Stimulated activated CD4-positive, alpha-beta T cell treated with anti-CD3 and anti-CD28 coated beads, Interleukin-12 subunit alpha, Interleukin-12 subunit beta, amount 100 ng/mL, for 4 hours (primary cell): ENCODE results near the gene LIME1.
"Not testable (repeated sequence)": the region's sequence is repeated elsewhere in the genome, so short reads cannot be mapped to it uniquely, and the experiment has no call there.

Experiments
- DNase-seq: peaks from one replicate; pipeline ENCODE4 v3.0.0-alpha.2; 2020

The LIME1 gene

GRCh38 chr20:63708301-63709148 is 27.9 kb upstream of the LIME1 start:
- no peak for DNase-seq

- no peak for DNase-seq
These were observed 27.3 kb upstream of the LIME1 start for GRCh38 chr20:63709149-63709527.

DNA sequence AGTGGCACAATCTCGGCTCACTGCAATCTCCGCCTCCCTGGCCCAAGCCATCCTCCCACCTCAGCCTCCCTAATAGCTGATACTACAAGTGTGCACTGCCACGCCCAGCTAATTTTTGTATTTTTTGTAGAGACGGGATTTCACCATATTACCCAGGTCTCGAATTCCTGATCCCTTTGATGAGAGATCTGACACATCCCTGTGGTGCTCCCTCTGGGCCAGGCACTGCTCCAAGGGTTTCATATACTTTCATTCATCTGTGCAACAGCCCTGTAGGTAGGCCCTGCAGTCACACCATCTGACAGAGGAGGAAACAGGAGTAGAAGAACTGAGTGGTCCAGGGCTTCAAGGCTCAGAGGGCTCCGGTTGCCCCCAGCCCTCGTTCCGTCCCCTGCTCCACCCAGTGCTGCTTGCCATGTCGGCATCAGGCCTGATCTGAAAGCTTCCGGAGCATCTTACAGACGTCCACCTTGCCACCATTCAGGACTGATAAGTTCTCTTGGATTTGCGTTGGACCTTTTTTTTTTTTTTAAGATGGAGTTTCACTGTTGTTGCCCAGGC is 25.3 kb upstream of the LIME1 start:
- DNase-seq = no peak

- DNase-seq = no peak
These were observed 24.3 kb upstream of the LIME1 start for GRCh38 chr20:63712191-63712590.

DNA sequence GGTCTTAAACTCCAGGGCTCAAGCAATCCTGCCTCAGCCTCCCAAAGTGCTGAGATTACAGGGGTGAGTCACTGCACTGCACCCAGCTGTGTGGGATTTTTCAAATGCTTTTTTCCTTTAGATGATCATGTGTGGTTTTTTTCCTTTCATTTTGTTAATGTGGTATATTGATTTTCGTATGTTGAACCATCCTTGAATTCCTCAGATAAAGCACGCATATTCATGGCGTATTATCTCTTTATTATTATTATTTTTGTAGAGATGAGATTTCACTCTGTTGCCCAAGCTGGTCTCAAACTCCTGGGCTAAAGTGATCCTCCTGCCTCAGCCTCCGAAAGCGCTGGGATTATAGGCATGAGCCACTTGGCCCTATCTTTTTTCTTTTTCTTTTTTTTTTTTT is 21.6 kb upstream of the LIME1 start:
- DNase-seq = no peak

GRCh38 chr20:63718996-63719395 is 17.5 kb upstream of the LIME1 start:
- DNase-seq = no peak

GRCh38 chr20:63722967-63723622 is 13.4 kb upstream of the LIME1 start:
- DNase-seq = not testable (repeated sequence)

GRCh38 chr20:63730189-63730733 is 6.2 kb upstream of the LIME1 start:
- DNase-seq = not testable (repeated sequence)

GRCh38 chr20:63731410-63731809 is 5.1 kb upstream of the LIME1 start:
- no peak for DNase-seq

- DNase-seq = no peak
These were observed 4.1 kb upstream of the LIME1 start for GRCh38 chr20:63732118-63733095.

GRCh38 chr20:63733117-63733516 is 3.3 kb upstream of the LIME1 start:
- no peak for DNase-seq

GRCh38 chr20:63733579-63734081 is 2.8 kb upstream of the LIME1 start:
- no peak for DNase-seq

- DNase-seq = no peak
These were observed 2.1 kb upstream of the LIME1 start for GRCh38 chr20:63734111-63734945.

- no peak for DNase-seq
These were observed 1.3 kb upstream of the LIME1 start for GRCh38 chr20:63734946-63735858.

GRCh38 chr20:63736893-63737694 is 630 bp downstream of the LIME1 start:
- DNase-seq = no peak

DNA sequence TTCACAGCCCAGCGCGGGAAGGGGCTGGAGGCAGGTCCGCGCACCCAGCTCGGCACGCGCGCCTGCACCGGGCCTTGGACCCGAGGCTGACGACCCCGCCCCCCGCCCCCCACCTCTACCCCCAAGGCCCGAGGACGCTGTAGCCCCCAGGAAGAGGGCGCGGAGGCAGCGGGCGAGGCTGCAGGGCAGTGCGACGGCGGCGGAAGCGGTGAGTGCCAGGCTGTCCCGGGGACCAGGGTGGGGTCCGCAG is 1.2 kb downstream of the LIME1 start:
- DNase-seq = no peak

DNA sequence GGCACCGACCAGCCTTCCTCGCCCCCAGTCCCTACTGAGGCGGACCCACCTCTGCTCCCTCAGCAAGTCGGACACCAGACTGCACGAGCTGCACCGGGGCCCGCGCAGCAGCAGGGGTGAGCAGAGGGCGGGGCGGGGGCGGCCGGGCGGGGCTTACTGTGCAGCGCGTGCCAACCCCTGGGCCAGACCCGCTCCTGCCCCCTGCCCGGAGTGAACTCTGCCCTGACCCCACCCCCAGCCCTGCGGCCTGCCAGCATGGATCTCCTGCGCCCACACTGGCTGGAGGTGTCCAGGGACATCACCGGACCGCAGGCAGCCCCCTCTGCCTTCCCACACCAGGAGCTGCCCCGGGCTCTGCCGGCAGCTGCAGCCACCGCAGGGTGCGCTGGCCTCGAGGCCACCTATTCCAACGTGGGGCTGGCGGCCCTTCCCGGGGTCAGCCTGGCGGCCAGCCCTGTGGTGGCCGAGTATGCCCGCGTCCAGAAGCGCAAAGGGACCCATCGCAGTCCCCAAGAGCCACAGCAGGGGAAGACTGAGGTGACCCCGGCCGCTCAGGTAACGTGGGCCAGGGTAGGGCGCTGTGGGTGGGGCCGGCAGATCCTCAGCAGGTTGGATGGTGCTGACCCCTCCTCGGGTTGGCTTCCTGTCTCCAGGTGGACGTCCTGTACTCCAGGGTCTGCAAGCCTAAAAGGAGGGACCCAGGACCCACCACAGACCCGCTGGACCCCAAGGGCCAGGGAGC is 1.7 kb downstream of the LIME1 start:
- DNase-seq = no peak

DNA sequence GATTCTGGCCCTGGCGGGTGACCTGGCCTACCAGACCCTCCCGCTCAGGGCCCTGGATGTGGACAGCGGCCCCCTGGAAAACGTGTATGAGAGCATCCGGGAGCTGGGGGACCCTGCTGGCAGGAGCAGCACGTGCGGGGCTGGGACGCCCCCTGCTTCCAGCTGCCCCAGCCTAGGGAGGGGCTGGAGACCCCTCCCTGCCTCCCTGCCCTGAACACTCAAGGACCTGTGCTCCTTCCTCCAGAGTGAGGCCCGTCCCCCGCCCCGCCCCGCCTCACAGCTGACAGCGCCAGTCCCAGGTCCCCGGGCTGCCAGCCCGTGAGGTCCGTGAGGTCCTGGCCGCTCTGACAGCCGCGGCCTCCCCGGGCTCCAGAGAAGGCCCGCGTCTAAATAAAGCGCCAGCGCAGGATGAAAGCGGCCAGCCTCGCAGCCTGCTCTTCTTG is 2.2 kb downstream of the LIME1 start:
- DNase-seq = no peak
